H1 (cell line): ENCODE measurements around the gene XAF1. TPM values are rescaled to one million over a fixed set of nuclear protein-coding genes. Genes with fewer than 3 reads are reported as not detected.

Source experiments
- CTCF ChIA-PET: fragments of 300-600 bp; sonication (Branson Sonifier 250); formaldehyde crosslinking; loops from one replicate; lab custom pipeline; 2021; ENCODE audit not compliant: partially characterized antibody; lab: Charles Lee
- POLR2A ChIA-PET: fragments of 300-600 bp; sonication (Branson Sonifier 250); formaldehyde crosslinking; loops from one replicate; lab custom pipeline; 2021; ENCODE audit warnings: inconsistent platforms; ENCODE audit not compliant: partially characterized antibody; lab: Charles Lee
- DNase-seq, 2 experiments: peaks; one replicate each; pipeline versions ENCODE4 v3.0.0 to v3.0.0-alpha.2; 2010 to 2022; ENCODE audit warnings: low spot score in 2 of 2, low read depth in 1 of 2, mixed read lengths in 1 of 2
- FAIRE-seq: peaks from 2 replicates; lab custom pipeline; 2011; peaks lifted over from hg19 to GRCh38; lab: Jason Lieb, UNC
- H2AFZ ChIP-seq: 2 replicates; pipeline ENCODE4 v1.8.1; 2012; ENCODE audit warnings: low read length, inconsistent platforms
- H2AK5ac ChIP-seq: 2 replicates; pipeline ENCODE4 v1.6.1; 2013; ENCODE audit warnings: low read depth, low read length
- H2BK120ac ChIP-seq: replicated peaks from 2 replicates; pipeline ENCODE3; 2013; ENCODE audit warnings: low read depth, low read length, inconsistent platforms
- H2BK12ac ChIP-seq: 2 replicates; pipeline ENCODE4 v1.6.1; 2013; ENCODE audit warnings: low read depth, low read length
- H2BK15ac ChIP-seq: 2 replicates; pipeline ENCODE4 v1.6.1; 2013; ENCODE audit warnings: low read length
- H2BK20ac ChIP-seq: 2 replicates; pipeline ENCODE4 v1.6.1; 2013; ENCODE audit warnings: low read length
- H2BK5ac ChIP-seq: 2 replicates; pipeline ENCODE4 v1.6.1; 2013; ENCODE audit warnings: low read depth, low read length
- H3K14ac ChIP-seq: 2 replicates; pipeline ENCODE4 v1.6.1; 2013; ENCODE audit warnings: inconsistent platforms; ENCODE audit not compliant: insufficient read length
- H3K18ac ChIP-seq: 2 replicates; pipeline ENCODE4 v1.6.1; 2013; ENCODE audit warnings: low read length; ENCODE audit errors: extremely low read depth
- H3K23ac ChIP-seq: 2 replicates; pipeline ENCODE4 v1.6.1; 2013; ENCODE audit warnings: inconsistent platforms; ENCODE audit not compliant: insufficient read length
- H3K23me2 ChIP-seq: 2 replicates; pipeline ENCODE4 v1.6.1; 2013; ENCODE audit warnings: low read depth, low read length
- H3K27ac ChIP-seq: 2 replicates; pipeline ENCODE4 v1.6.1; 2011; ENCODE audit warnings: low read depth, low read length, inconsistent platforms
- H3K27me3 ChIP-seq, 4 experiments: replicated peaks in 1 of 4; 1 replicate in 1 of 4; 2 replicates in 3 of 4; pipeline versions ENCODE4 v1.6.1 to v1.8.1; 2011 to 2013; ENCODE audit warnings: low read length in 3 of 4, mild to moderate bottlenecking in 3 of 4, inconsistent platforms in 2 of 4, mixed read lengths in 2 of 4, moderate library complexity in 1 of 4; ENCODE audit not compliant: control insufficient read depth in 3 of 4, insufficient read depth in 3 of 4; ENCODE audit errors: extremely low read depth in 1 of 4
- H3K36me3 ChIP-seq, 4 experiments: 2 replicates each; pipeline versions ENCODE4 v1.6.1 to v1.8.1; 2011 to 2013; ENCODE audit warnings: mild to moderate bottlenecking in 4 of 4, low read length in 3 of 4, moderate library complexity in 2 of 4, control low read depth in 1 of 4, inconsistent platforms in 1 of 4; ENCODE audit not compliant: insufficient read depth in 4 of 4, control insufficient read depth in 2 of 4
- H3K4ac ChIP-seq: replicated peaks from 2 replicates; pipeline ENCODE3; 2013; ENCODE audit warnings: low read length, low read depth, mixed read lengths, inconsistent platforms; ENCODE audit not compliant: insufficient read length
- H3K4me1 ChIP-seq, 4 experiments: replicated peaks in 1 of 4; 1 replicate in 1 of 4; 2 replicates in 3 of 4; pipeline versions ENCODE4 v1.6.1 to v1.8.1; 2011 to 2013; ENCODE audit warnings: low read length in 3 of 4, inconsistent platforms in 2 of 4, mixed read lengths in 1 of 4; ENCODE audit not compliant: insufficient read depth in 4 of 4, control insufficient read depth in 3 of 4
- H3K4me2 ChIP-seq, 2 experiments: 2 replicates each; pipeline versions ENCODE4 v1.6.1 to v1.8.1; 2011 to 2013; ENCODE audit warnings: low read depth in 2 of 2, low read length in 2 of 2, control low read depth in 1 of 2, inconsistent platforms in 1 of 2, mild to moderate bottlenecking in 1 of 2; ENCODE audit not compliant: insufficient read depth in 1 of 2
- H3K4me3 ChIP-seq, 4 experiments: fragments of 200-600, 300-600 bp in 1 of 4; sonication (generic), shearing (Covaris generic), sonication (Bioruptor Twin) in 1 of 4; 2 replicates each; pipeline versions ENCODE4 v1.5.1 to v1.8.1; 2011 to 2016; ENCODE audit warnings: low read length in 4 of 4, low read depth in 3 of 4, control low read depth in 2 of 4, inconsistent platforms in 2 of 4, mild to moderate bottlenecking in 2 of 4, mixed read lengths in 1 of 4, moderate library complexity in 1 of 4; ENCODE audit not compliant: insufficient read depth in 2 of 4; ENCODE audit errors: extremely low read depth in 1 of 4
- H3K56ac ChIP-seq: replicated peaks from 2 replicates; pipeline ENCODE3; 2013; ENCODE audit warnings: low read depth, mild to moderate bottlenecking, mixed read lengths, low read length, inconsistent platforms; ENCODE audit not compliant: insufficient read length
- H3K79me1 ChIP-seq: 2 replicates; pipeline ENCODE4 v1.6.1; 2013; ENCODE audit warnings: low read depth, low read length, control low read depth
- H3K79me2 ChIP-seq, 2 experiments: 2 replicates each; pipeline versions ENCODE4 v1.6.1 to v1.8.1; 2012 to 2013; ENCODE audit warnings: low read length in 2 of 2, mild to moderate bottlenecking in 2 of 2, inconsistent platforms in 1 of 2; ENCODE audit not compliant: insufficient read depth in 2 of 2, control insufficient read depth in 1 of 2
- H3K9ac ChIP-seq, 4 experiments: replicated peaks in 1 of 4; 1 replicate in 1 of 4; 2 replicates in 3 of 4; pipeline versions ENCODE4 v1.6.1 to v1.8.1; 2011 to 2013; ENCODE audit warnings: low read depth in 3 of 4, low read length in 3 of 4, control low read depth in 2 of 4, mild to moderate bottlenecking in 2 of 4, moderate library complexity in 2 of 4, inconsistent platforms in 1 of 4; ENCODE audit errors: extremely low read depth in 1 of 4
- H3K9me3 ChIP-seq, 2 experiments: 2 replicates each; pipeline versions ENCODE4 v1.6.1 to v1.8.1; 2012 to 2013; ENCODE audit warnings: mild to moderate bottlenecking in 2 of 2, moderate library complexity in 2 of 2, control low read depth in 1 of 2, inconsistent platforms in 1 of 2, low read depth in 1 of 2, low read length in 1 of 2, mixed read lengths in 1 of 2; ENCODE audit not compliant: insufficient read depth in 2 of 2
- H4K20me1 ChIP-seq, 2 experiments: replicated peaks in 1 of 2; 2 replicates each; pipeline versions ENCODE3 to v1.8.1; 2011 to 2013; ENCODE audit warnings: inconsistent platforms in 2 of 2, low read length in 2 of 2, mild to moderate bottlenecking in 1 of 2; ENCODE audit not compliant: insufficient read depth in 2 of 2, control insufficient read depth in 1 of 2
- H4K5ac ChIP-seq: 2 replicates; pipeline ENCODE4 v1.6.1; 2013; ENCODE audit warnings: low read length, low read depth, mixed read lengths, inconsistent platforms; ENCODE audit not compliant: insufficient read length
- H4K8ac ChIP-seq: 2 replicates; pipeline ENCODE4 v1.8.0; 2013; ENCODE audit warnings: mild to moderate bottlenecking, moderate library complexity, low read length, inconsistent platforms; ENCODE audit not compliant: insufficient read depth; ENCODE audit errors: extremely low read depth
- H4K91ac ChIP-seq: replicated peaks from 2 replicates; pipeline ENCODE3; 2013; ENCODE audit warnings: low read length, mixed read lengths, inconsistent platforms; ENCODE audit not compliant: insufficient read length
- EP300 ChIP-seq, 2 experiments: IDR thresholded peaks; 1 replicate in 1 of 2; 2 replicates in 1 of 2; pipeline ENCODE4 v1.6.1; 2011 to 2012; ENCODE audit warnings: low read depth in 2 of 2, low read length in 2 of 2, mild to moderate bottlenecking in 2 of 2, borderline replicate concordance in 1 of 2, inconsistent platforms in 1 of 2, moderate library complexity in 1 of 2
- HDAC2 ChIP-seq, 2 experiments: fragments of 300-600 bp in 1 of 2; sonication (generic) in 1 of 2; IDR thresholded peaks; 2 replicates each; pipeline ENCODE4 v1.6.1; 2011 to 2012; ENCODE audit warnings: low read depth in 2 of 2, low read length in 2 of 2, mild to moderate bottlenecking in 2 of 2, moderate library complexity in 2 of 2, borderline replicate concordance in 1 of 2, inconsistent platforms in 1 of 2
- PHF8 ChIP-seq: fragments of 200-600 bp; sonication (generic); conservative IDR thresholded peaks from 2 replicates; pipeline ENCODE4 v1.7.1; 2012; ENCODE audit warnings: low read depth, mild to moderate bottlenecking, inconsistent platforms, low read length, moderate library complexity
- POLR2AphosphoS5 ChIP-seq: IDR thresholded peaks from 2 replicates; pipeline ENCODE4 v1.6.1; 2011; ENCODE audit warnings: low read depth, low read length
- RBBP5 ChIP-seq: IDR thresholded peaks from 2 replicates; pipeline ENCODE4 v1.7.1; 2012; ENCODE audit warnings: low read depth, mild to moderate bottlenecking, inconsistent platforms, low read length, moderate library complexity, borderline replicate concordance
- RFX5 ChIP-seq: IDR thresholded peaks from 2 replicates; pipeline ENCODE4 v1.6.1; 2011; ENCODE audit warnings: low read depth, low read length, improper control_type of control experiment, borderline replicate concordance
- RXRA ChIP-seq: IDR thresholded peaks from 2 replicates; pipeline ENCODE4 v1.6.1; 2011; ENCODE audit warnings: low read depth, mild to moderate bottlenecking, low read length, moderate library complexity; ENCODE audit not compliant: insufficient read depth
- SP1 ChIP-seq: IDR thresholded peaks from 2 replicates; pipeline ENCODE4 v1.6.1; 2011; ENCODE audit warnings: low read depth, low read length
- WGBS, 2 experiments: shearing (Covaris generic) in 1 of 2; methylation state at CpG; one replicate each; pipeline versions ENCODE4 v1.1.6 to v1.1.7; 2013 to 2015; ENCODE audit warnings: low lambda C conversion rate in 2 of 2, mixed read lengths in 2 of 2, inconsistent platforms in 1 of 2, low coverage in 1 of 2, missing lambda C conversion rate in 1 of 2; ENCODE audit not compliant: insufficient replicate concordance in 2 of 2, insufficient coverage in 1 of 2, insufficient read length in 1 of 2; ENCODE audit errors: extremely low coverage in 1 of 2, missing lambda C conversion rate in 1 of 2; 5-methylcytosine and 5-hydroxymethylcytosine counted together
- polyA plus RNA-seq, 7 experiments: library from polyadenylated mRNA; depleted of rRNA in 3 of 7; stranded (reverse) in 5 of 7; unstranded in 2 of 7; fragments of >200 nt in 5 of 7; fragments of 200-250 nt in 2 of 7; gene quantifications; 1 replicate in 5 of 7; 2 replicates in 1 of 7; 4 replicates in 1 of 7; pipeline versions ENCODE4 v1.2.1 to v1.2.3, GENCODE V29; 2011 to 2013; ENCODE audit warnings: missing spikeins in 2 of 7, mixed read lengths in 2 of 7
- total RNA-seq: library from RNA; stranded (reverse); fragmentation: NEBNext Ultra II Directional; extraction: Animal tissue kit (Norgen Biotek cat#: 25700); gene quantifications from 2 replicates; pipeline ENCODE4 v1.2.1, GENCODE V29; 2021
- TF ChIP-seq, protein P1 (sequence below): IDR thresholded peaks from 2 replicates; pipeline ENCODE4 v1.6.1; 2012; ENCODE audit warnings: low read length, inconsistent platforms

Gene XAF1
- total and polyA plus RNA-seq, 2 of the 8 experiments (the other 6 are each of a cell fraction or from before 2014, with no cell fraction given), result not detected

DNA sequence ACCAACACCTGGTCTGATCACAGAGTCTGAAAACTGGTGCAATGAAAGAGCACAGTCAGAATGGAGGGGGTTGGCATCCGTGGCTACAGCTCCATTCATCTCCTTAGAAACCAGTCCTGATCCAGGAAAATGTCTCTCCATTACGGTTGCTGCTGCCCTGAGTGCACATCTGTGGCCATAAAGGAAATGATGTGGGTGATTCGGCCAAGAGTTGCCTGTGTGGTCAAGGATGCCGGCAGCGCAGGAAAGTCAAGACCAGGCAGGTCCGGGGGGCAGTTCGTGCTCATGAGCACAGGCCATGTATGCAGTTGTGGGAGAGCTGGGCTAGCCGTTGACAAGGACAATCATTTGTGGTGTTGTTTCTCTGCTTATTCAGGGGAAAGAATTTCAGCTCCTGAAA lies 5.9 kb downstream of the XAF1 start:
- H2BK15ac ChIP-seq, result no peak overlapping the region
- TF ChIP-seq PHF8 (no peak), RFX5 (no peak), HDAC2 (IDR thresholded peaks at IDR 0.05; ENCODE audit: borderline replicate concordance in 1 of 2, low read depth in 2 of 2, low read length in 2 of 2) (no peak), RBBP5 (no peak), RXRA (no peak), POLR2AphosphoS5 (no peak), SP1 (no peak), EP300 (IDR thresholded peaks at IDR 0.05; ENCODE audit: borderline replicate concordance in 1 of 2, low read depth in 2 of 2, low read length in 2 of 2) (no peak)
- TF ChIP-seq, protein P1, sequence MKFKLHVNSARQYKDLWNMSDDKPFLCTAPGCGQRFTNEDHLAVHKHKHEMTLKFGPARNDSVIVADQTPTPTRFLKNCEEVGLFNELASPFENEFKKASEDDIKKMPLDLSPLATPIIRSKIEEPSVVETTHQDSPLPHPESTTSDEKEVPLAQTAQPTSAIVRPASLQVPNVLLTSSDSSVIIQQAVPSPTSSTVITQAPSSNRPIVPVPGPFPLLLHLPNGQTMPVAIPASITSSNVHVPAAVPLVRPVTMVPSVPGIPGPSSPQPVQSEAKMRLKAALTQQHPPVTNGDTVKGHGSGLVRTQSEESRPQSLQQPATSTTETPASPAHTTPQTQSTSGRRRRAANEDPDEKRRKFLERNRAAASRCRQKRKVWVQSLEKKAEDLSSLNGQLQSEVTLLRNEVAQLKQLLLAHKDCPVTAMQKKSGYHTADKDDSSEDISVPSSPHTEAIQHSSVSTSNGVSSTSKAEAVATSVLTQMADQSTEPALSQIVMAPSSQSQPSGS, result no peak
- no peak overlapping the region for H3K4me2 ChIP-seq
- H2AK5ac ChIP-seq, result no peak overlapping the region
- no peak overlapping the region for H2BK120ac ChIP-seq
- peaks cover 0 to 6% (median 0%) of the 10 kb centered on the region in 4 experiments; a peak in 2 of 7 replicates for H3K4me1 ChIP-seq
- no peak overlapping the region for H2AFZ ChIP-seq
- H3K79me1 ChIP-seq, result no peaks in the 10 kb centered on the region
- H3K27ac ChIP-seq, result no peak overlapping the region
- peaks cover 2% of the 10 kb centered on the region; the same call in 1 of the 2 replicates for H3K23me2 ChIP-seq
- H3K9ac ChIP-seq, result no peak overlapping the region
- H3K23ac ChIP-seq, result no peak overlapping the region
- POLR2A ChIA-PET, result no interaction called here
- no peak for FAIRE-seq
- no peaks in the 10 kb centered on the region for H3K27me3 ChIP-seq
- no peaks in the 10 kb centered on the region for H3K79me2 ChIP-seq
- no peak overlapping the region for H3K56ac ChIP-seq
- H3K14ac ChIP-seq, result no peak overlapping the region
- no peak overlapping the region for H3K4me3 ChIP-seq
- H2BK20ac ChIP-seq, result no peak overlapping the region
- no peak overlapping the region for H3K4ac ChIP-seq
- no peak overlapping the region; the same call in 1 of the 2 replicates for H4K8ac ChIP-seq
- H3K36me3 ChIP-seq, result no peaks in the 10 kb centered on the region
- H2BK5ac ChIP-seq, result no peak overlapping the region
- H3K9me3 ChIP-seq, result no peaks in the 10 kb centered on the region
- DNase-seq, result no peak
- no peak overlapping the region for H4K91ac ChIP-seq
- H3K18ac ChIP-seq, result no peak overlapping the region
- no peak overlapping the region for H2BK12ac ChIP-seq
- H4K20me1 ChIP-seq, result no peaks in the 10 kb centered on the region
- CTCF ChIA-PET, result interaction anchor here (0.9 to 1.1 kb wide), 2 partner anchors 82 to 233 kb away, joined by 3 to 4 read pairs; no protein-coding TSS in a partner anchor
- WGBS, 2 experiments, result 90% methylated on average over 8 of the region's 8 CpGs; no CpG with 5 or more reads in 1 of the 2 experiments
- H4K5ac ChIP-seq, result no peak overlapping the region
